ENCODE results near the gene ARID2.

The ARID2 gene

GRCh38 chr12:45763381-45763780 lies 33.9 kb downstream of the ARID2 start:
- TF ChIP-seq ZNF274 (IDR thresholded peaks at IDR 0.05; ENCODE audit: low read depth, low read length): no peak
- no peak overlapping the region for H3K4me3 ChIP-seq (ENCODE audit: low read length)

DNA sequence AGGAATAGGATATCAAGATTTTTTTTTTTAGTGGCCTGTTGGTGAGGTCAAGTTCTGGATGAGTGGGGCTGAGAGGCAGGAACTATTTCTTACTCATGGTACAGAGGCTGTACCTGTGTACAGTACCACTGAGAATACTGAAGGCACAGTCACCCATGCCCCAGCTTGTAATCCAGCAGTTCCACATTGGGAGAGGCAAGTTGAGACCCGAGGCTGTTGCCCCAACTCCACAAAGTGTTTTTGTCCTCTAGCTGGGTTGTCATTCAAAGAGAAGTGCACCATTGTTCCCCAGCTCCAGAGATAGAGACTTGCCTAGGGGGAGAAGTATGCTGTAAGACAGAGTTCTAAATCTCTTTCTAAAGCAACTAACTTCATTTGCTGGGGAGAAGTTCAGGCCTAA lies 38.7 kb downstream of the ARID2 start:
- H3K4me3 ChIP-seq (ENCODE audit: low read length): no peak overlapping the region
- no peak for TF ChIP-seq ZNF274 (IDR thresholded peaks at IDR 0.05; ENCODE audit: low read depth, low read length)

DNA sequence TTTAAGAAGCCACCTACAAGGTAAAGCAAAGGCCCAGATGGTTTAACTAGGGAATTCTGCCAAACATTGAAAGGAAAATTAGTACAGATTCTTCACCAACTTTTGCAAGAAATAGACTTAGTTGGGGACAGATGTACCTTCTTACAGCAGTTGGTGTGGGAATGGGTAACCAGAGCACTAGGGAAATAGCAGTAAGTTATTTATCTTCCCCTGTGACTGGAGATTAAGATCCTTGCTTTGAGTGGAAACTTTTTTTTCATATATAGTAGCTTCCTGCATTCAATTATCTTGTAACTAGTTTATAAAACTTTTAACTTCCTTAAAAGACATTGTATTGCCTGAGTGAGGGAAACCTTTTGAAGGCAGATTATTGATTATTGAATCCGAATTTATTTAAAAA lies 44.2 kb downstream of the ARID2 start:
- H3K4me3 ChIP-seq (ENCODE audit: low read length): no peak overlapping the region
- TF ChIP-seq ZNF274 (IDR thresholded peaks at IDR 0.05; ENCODE audit: low read depth, low read length): no peak

DNA sequence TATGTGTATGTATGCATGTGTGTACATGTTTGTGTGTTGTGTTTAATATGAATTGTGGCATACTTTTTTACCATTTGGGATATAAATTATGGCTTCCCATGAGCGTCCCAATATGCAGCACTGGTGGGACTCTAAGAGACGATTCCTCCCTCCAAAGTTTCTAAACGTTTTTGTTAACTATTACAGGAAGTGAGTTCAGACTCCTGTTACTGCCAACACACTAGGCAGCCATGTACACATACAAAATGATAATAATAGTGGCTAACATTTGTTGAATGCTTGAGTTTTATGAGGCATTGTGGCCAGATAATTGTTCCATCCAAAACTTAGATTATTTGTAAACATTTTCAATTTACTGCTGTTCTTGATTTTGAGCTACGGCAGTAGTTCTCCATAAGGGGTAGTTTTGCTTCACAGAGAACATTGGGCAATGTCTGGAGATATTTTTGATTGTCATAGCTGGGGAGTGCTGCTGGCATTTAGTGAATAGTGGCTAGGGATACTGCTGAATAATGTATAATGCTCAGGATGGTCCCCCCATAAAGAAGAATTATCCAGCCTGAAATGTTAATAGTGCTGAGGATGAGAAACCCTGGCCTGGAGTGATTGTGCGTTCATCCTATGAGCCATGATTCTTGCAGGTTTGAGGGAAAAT lies 45.1 kb downstream of the ARID2 start:
- H3K4me3 ChIP-seq (ENCODE audit: low read length): no peak overlapping the region
- TF ChIP-seq ZNF274 (IDR thresholded peaks at IDR 0.05; ENCODE audit: low read depth, low read length): no peak

DNA sequence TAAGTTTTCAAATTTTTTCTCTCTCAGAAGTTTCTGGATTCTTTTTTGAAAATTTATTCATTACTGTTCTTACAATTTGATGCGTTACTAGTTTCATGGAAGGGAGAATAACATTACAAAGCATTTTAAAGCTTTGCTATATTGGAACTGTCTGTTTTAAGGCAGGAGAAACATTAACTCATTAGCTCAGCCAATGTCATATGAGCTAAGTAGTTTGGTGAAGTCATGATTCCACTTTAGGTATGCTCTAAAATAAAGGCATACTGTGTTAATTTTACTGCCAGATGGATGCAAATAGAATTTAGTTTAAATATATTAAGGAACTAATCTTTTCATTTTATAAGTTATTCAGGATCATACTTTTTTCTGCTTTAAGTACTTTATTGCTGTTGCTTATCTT lies 46.0 kb downstream of the ARID2 start:
- H3K4me3 ChIP-seq (ENCODE audit: low read length): no peak overlapping the region
- no peak for TF ChIP-seq ZNF274 (IDR thresholded peaks at IDR 0.05; ENCODE audit: low read depth, low read length)

DNA sequence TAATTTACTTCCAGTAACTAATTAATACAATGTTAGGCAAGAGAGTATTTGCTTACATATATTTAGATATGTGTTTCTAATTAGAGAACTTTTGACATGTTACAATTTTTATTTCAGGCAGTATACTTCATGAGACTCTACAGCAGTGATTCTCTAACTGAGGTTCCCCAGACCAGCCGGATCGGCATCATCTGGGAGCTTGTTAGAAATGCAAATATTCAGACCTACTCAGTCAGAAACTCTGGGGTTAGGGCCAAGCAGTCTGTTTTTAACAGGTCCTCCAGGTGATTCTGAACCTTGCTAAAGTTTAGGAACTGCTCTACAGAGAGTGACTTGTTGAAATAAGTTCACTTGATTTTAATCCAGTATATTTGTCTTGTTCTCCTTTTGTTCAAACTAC lies 46.5 kb downstream of the ARID2 start:
- TF ChIP-seq ZNF274 (IDR thresholded peaks at IDR 0.05; ENCODE audit: low read depth, low read length): no peak

DNA sequence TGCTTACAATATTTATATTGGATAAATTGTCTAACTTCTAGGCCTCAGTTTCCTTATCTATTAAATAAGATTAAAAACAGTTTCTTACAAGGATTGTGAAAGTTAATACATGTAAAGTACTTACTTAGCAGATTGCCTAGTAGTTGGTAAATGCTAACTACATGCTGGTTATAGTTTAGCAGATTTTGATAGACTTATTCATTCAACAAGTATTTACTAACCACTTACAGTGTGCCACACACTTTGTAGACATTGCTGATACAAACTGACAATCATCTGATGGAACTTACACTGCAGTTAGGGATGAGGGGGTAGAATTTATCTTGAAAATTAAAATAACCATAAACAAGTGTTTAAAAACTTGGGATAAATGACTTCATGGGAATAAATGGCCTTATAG lies 50.4 kb downstream of the ARID2 start:
- H3K4me3 ChIP-seq (ENCODE audit: low read length): no peak overlapping the region
- TF ChIP-seq ZNF274 (IDR thresholded peaks at IDR 0.05; ENCODE audit: low read depth, low read length): no peak

More for the DNA sequence above, 46.5 kb downstream of the ARID2 start:
- no peak overlapping the region for H3K4me3 ChIP-seq (ENCODE audit: low read length)

- H3K4me3 ChIP-seq (ENCODE audit: low read length): no peak overlapping the region
- TF ChIP-seq ZNF274 (IDR thresholded peaks at IDR 0.05; ENCODE audit: low read depth, low read length): no peak
Measured at GRCh38 chr12:45781080-45781479, 51.6 kb downstream of the ARID2 start.

DNA sequence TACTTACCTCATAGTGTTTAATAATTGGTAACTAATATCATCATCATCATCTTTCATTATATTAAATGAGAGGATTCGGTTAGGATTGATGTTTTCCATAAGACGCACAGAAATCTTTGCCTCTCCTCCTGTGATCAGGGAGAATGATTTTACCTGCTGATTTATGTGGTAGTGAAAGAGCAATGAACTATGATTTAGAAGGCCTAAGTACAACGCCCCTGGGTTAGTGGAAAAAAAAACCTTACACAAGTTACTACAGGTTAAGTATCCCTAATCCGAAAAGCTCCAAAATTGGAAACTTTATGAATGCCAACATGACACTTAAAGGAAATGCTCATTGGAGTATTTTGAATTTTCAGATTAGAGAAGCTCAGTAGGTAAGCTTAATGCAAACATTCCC lies 55.8 kb downstream of the ARID2 start:
- H3K4me3 ChIP-seq (ENCODE audit: low read length): no peak overlapping the region
- TF ChIP-seq ZNF274 (IDR thresholded peaks at IDR 0.05; ENCODE audit: low read depth, low read length): no peak

DNA sequence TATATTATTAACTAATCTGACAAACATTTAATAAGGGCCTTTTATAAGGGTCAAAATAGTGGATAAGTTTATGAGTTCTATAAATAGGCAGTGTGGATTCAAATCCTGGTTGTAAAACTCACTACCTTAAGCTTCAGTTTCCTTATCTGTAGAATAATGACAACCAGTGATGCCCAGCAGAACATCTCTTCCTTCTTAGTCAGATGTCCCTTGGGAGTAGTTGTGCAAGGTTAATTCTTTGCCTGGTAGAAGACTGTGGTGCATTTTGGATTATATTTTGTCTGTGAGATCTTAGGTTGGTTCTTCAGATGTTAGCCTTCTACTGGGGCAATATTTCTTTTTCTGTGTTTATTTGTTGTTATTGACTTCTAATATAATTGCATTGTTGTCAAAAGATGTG lies 59.5 kb downstream of the ARID2 start:
- no peak for TF ChIP-seq ZNF274 (IDR thresholded peaks at IDR 0.05; ENCODE audit: low read depth, low read length)
- H3K4me3 ChIP-seq (ENCODE audit: low read length): no peak overlapping the region

GRCh38 chr12:45794422-45794821 lies 64.9 kb downstream of the ARID2 start:
- TF ChIP-seq ZNF274 (IDR thresholded peaks at IDR 0.05; ENCODE audit: low read depth, low read length): no peak

GRCh38 chr12:45801625-45802024 lies 72.1 kb downstream of the ARID2 start:
- H3K4me3 ChIP-seq (ENCODE audit: low read length): no peak overlapping the region
- no peak for TF ChIP-seq ZNF274 (IDR thresholded peaks at IDR 0.05; ENCODE audit: low read depth, low read length)

More at GRCh38 chr12:45794422-45794821, 64.9 kb downstream of the ARID2 start:
- H3K4me3 ChIP-seq (ENCODE audit: low read length): no peak overlapping the region

DNA sequence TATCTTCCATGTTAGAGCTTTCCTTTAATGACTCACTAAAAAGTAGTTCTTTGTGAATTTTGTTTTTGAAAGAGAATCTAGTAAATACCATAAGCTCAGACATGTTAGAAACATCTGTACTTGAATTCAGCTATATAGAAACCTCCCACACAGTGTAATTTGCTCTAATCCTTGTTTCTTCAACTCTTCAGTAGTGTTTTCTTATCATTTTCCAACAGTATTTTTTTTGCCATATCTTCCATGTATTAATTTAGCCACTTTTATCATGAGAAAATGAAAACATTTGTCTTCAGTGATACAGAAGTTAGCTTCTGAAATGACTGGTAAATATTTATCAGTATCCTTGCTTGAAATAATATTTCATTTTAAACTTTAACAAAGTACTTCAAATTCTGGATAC lies 73.6 kb downstream of the ARID2 start:
- no peak overlapping the region for H3K4me3 ChIP-seq (ENCODE audit: low read length)
- no peak for TF ChIP-seq ZNF274 (IDR thresholded peaks at IDR 0.05; ENCODE audit: low read depth, low read length)

DNA sequence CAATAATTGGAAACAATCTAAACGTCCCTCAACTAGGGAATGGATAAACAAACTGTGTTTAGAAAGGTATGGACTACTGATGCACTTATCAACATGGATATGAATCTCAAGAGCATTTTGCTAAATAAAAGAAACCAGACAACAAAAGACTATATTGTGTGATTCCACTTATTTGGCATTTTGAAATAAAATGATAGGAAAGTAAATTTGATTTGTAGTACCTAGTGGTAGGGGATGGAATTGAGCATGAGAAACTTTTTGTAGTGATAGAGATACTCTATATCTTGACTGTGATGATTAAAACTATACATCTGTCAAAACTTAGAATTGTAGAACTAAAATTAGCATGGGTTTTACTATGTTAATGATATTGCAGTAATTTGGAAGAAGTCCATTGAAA lies 87.1 kb downstream of the ARID2 start:
- H3K4me3 ChIP-seq (ENCODE audit: low read length): no peak overlapping the region
- no peak for TF ChIP-seq ZNF274 (IDR thresholded peaks at IDR 0.05; ENCODE audit: low read depth, low read length)

- H3K4me3 ChIP-seq (ENCODE audit: low read length): no peak overlapping the region
- TF ChIP-seq ZNF274 (IDR thresholded peaks at IDR 0.05; ENCODE audit: low read depth, low read length): no peak
Measured at GRCh38 chr12:45827974-45828373, 98.5 kb downstream of the ARID2 start.

DNA sequence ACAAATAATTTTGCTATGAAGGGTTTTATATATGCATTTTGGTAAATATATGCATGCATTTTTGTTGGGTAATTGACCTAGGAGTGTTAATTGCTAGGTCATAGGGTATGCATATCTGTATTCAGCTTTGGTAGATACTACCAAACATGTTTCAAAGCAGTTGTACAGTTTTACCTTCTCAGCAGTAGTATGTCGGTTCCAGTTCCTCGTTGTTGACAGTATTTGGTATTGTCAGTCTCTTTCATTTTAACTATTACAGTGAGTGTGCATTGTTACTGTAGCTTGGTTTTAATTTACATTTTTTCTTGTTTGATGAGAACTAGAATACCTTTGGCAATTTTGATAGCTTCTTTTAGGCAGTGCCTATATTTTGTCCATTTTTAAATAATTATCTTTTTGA lies 98.9 kb downstream of the ARID2 start:
- H3K4me3 ChIP-seq (ENCODE audit: low read length): no peak overlapping the region
- no peak for TF ChIP-seq ZNF274 (IDR thresholded peaks at IDR 0.05; ENCODE audit: low read depth, low read length)
